IMR-90 (cell line): ENCODE data around the gene CFD. TPM values are rescaled to one million over a fixed set of nuclear protein-coding genes. Genes with fewer than 3 reads are reported as not detected.

Source experiments
- ATAC-seq: fragments of 200-7000 bp; cut with Tn5 transposase; 2 replicates; pipeline ENCODE4 v1.9.1; 2020; ENCODE audit warnings: low read depth, mild to moderate bottlenecking, moderate library complexity
- BruUV-seq: library from RNA; stranded (reverse); fragments of 400-500 nt; replicated peaks from 2 replicates; lab custom pipeline; 2021; lab: Mats Ljungman, UMichigan
- CTCF ChIA-PET: fragments of 300-600 bp; formaldehyde crosslinking; extraction: SDS; loops from one replicate; lab custom pipeline; 2021; ENCODE audit warnings: antibody characterized with exemption; lab: Yijun Ruan, JAX
- POLR2A ChIA-PET: fragments of 300-600 bp; sonication (Branson Sonifier 250); formaldehyde crosslinking; loops from one replicate; lab custom pipeline; 2022; ENCODE audit warnings: antibody characterized with exemption; ENCODE audit not compliant: unreplicated experiment; lab: Charles Lee
- DNase-seq: peaks from one replicate; pipeline ENCODE4 v3.0.0; 2013
- H2AFZ ChIP-seq: replicated peaks from 2 replicates; pipeline ENCODE3; 2013; ENCODE audit warnings: low read length, mild to moderate bottlenecking; ENCODE audit not compliant: poor library complexity
- H2AK5ac ChIP-seq: 2 replicates; pipeline ENCODE4 v1.6.1; 2013; ENCODE audit warnings: low read depth, low read length, inconsistent platforms
- H2AK9ac ChIP-seq: replicated peaks from 2 replicates; pipeline ENCODE3; 2013; ENCODE audit warnings: mild to moderate bottlenecking, low read depth, low read length, moderate library complexity; ENCODE audit not compliant: poor library complexity
- H2BK120ac ChIP-seq: 2 replicates; pipeline ENCODE4 v1.6.1; 2013; ENCODE audit warnings: low read depth, low read length, inconsistent platforms
- H2BK15ac ChIP-seq: 3 replicates; pipeline ENCODE4 v1.6.1; 2013; ENCODE audit warnings: low read depth, low read length, inconsistent platforms
- H2BK20ac ChIP-seq: 2 replicates; pipeline ENCODE4 v1.6.1; 2013; ENCODE audit warnings: low read depth, mild to moderate bottlenecking, inconsistent platforms, low read length, moderate library complexity
- H2BK5ac ChIP-seq: 2 replicates; pipeline ENCODE4 v1.6.1; 2013; ENCODE audit warnings: mild to moderate bottlenecking, low read depth, low read length, inconsistent platforms; ENCODE audit not compliant: poor library complexity, severe bottlenecking
- H3K14ac ChIP-seq: replicated peaks from 2 replicates; pipeline ENCODE4 v1.6.1; 2013; ENCODE audit warnings: low read depth, low read length, inconsistent platforms
- H3K18ac ChIP-seq: 2 replicates; pipeline ENCODE4 v1.6.1; 2013; ENCODE audit warnings: low read depth, low read length, control low read depth
- H3K23ac ChIP-seq: 2 replicates; pipeline ENCODE4 v1.6.1; 2013; ENCODE audit warnings: low read depth, low read length, inconsistent platforms
- H3K27ac ChIP-seq: 2 replicates; pipeline ENCODE4 v1.5.1; 2013; ENCODE audit warnings: mild to moderate bottlenecking, control low read depth, low read length; ENCODE audit not compliant: insufficient read depth
- H3K27me3 ChIP-seq: 2 replicates; pipeline ENCODE4 v1.6.1; 2013; ENCODE audit warnings: low read length; ENCODE audit not compliant: control insufficient read depth, insufficient read depth
- H3K36me3 ChIP-seq: 2 replicates; pipeline ENCODE4 v1.6.1; 2013; ENCODE audit warnings: low read length, mixed read lengths; ENCODE audit not compliant: control insufficient read depth, insufficient read depth
- H3K4ac ChIP-seq: 2 replicates; pipeline ENCODE4 v1.6.1; 2013; ENCODE audit warnings: low read depth, low read length, inconsistent platforms
- H3K4me1 ChIP-seq: 2 replicates; pipeline ENCODE4 v1.6.1; 2013; ENCODE audit warnings: low read length, mixed read lengths; ENCODE audit not compliant: control insufficient read depth, insufficient read depth
- H3K4me2 ChIP-seq: 2 replicates; pipeline ENCODE4 v1.6.1; 2013; ENCODE audit warnings: low read depth, mild to moderate bottlenecking, control low read depth, low read length, moderate library complexity
- H3K4me3 ChIP-seq: 2 replicates; pipeline ENCODE4 v1.5.1; 2013; ENCODE audit warnings: low read depth, mild to moderate bottlenecking, control low read depth, low read length, moderate library complexity; ENCODE audit not compliant: insufficient read depth
- H3K56ac ChIP-seq: 2 replicates; pipeline ENCODE4 v1.6.1; 2013; ENCODE audit warnings: low read length, inconsistent platforms; ENCODE audit not compliant: insufficient read depth; ENCODE audit errors: extremely low read depth
- H3K79me1 ChIP-seq, 2 experiments: 2 replicates each; pipeline ENCODE4 v1.6.1; 2013; ENCODE audit warnings: low read length in 2 of 2, inconsistent platforms in 1 of 2, low read depth in 1 of 2
- H3K9ac ChIP-seq: 2 replicates; pipeline ENCODE4 v1.6.1; 2013; ENCODE audit warnings: low read depth, low read length, control low read depth
- H3K9me1 ChIP-seq: 2 replicates; pipeline ENCODE4 v1.6.1; 2013; ENCODE audit warnings: low read length, inconsistent platforms; ENCODE audit not compliant: insufficient read depth
- H3K9me3 ChIP-seq: 2 replicates; pipeline ENCODE4 v1.6.1; 2013; ENCODE audit warnings: low read length; ENCODE audit not compliant: control insufficient read depth, insufficient read depth
- H4K20me1 ChIP-seq: 2 replicates; pipeline ENCODE4 v1.6.1; 2013; ENCODE audit warnings: low read length, inconsistent platforms; ENCODE audit not compliant: insufficient read depth
- H4K5ac ChIP-seq: 2 replicates; pipeline ENCODE4 v1.6.1; 2013; ENCODE audit warnings: mild to moderate bottlenecking, low read depth, low read length, control low read depth
- H4K8ac ChIP-seq, 2 experiments: 2 replicates each; pipeline ENCODE4 v1.6.1; 2013; ENCODE audit warnings: low read depth in 2 of 2, low read length in 2 of 2, control low read depth in 1 of 2, inconsistent platforms in 1 of 2
- H4K91ac ChIP-seq: 2 replicates; pipeline ENCODE4 v1.6.1; 2013; ENCODE audit warnings: low read depth, low read length, inconsistent platforms; ENCODE audit not compliant: insufficient read depth
- BHLHE40 ChIP-seq: fragments of 150-350 bp; IDR thresholded peaks from 2 replicates; pipeline ENCODE4 v1.6.1; 2016; ENCODE audit warnings: mild to moderate bottlenecking, low read depth, low read length
- CEBPB ChIP-seq: IDR thresholded peaks from 2 replicates; pipeline ENCODE4 v1.6.1; 2012; ENCODE audit warnings: low read depth, low read length, improper control_type of control experiment
- CHD1 ChIP-seq: IDR thresholded peaks from 2 replicates; pipeline ENCODE4 v1.6.1; 2012; ENCODE audit warnings: low read depth, low read length, improper control_type of control experiment
- CTCF ChIP-seq: conservative IDR thresholded peaks from 2 replicates; pipeline ENCODE4 v1.5.1; 2012; ENCODE audit warnings: mild to moderate bottlenecking, low read depth, low read length, improper control_type of control experiment
- ELK1 ChIP-seq: fragments of 150-350 bp; IDR thresholded peaks from 2 replicates; pipeline ENCODE4 v1.6.1; 2016; ENCODE audit warnings: low read depth, mild to moderate bottlenecking, low read length, moderate library complexity, borderline replicate concordance
- FOS ChIP-seq: fragments of 150-350 bp; IDR thresholded peaks from 2 replicates; pipeline ENCODE4 v1.6.1; 2016; ENCODE audit warnings: low read depth, low read length
- MAFK ChIP-seq: IDR thresholded peaks from 2 replicates; pipeline ENCODE4 v1.6.1; 2012; ENCODE audit warnings: low read depth, low read length, improper control_type of control experiment
- MAZ ChIP-seq: IDR thresholded peaks from 2 replicates; pipeline ENCODE4 v1.6.1; 2012; ENCODE audit warnings: low read depth, mild to moderate bottlenecking, low read length, improper control_type of control experiment, moderate library complexity, borderline replicate concordance
- MXI1 ChIP-seq: IDR thresholded peaks from 2 replicates; pipeline ENCODE4 v1.6.1; 2012; ENCODE audit warnings: low read depth, mild to moderate bottlenecking, low read length, moderate library complexity, borderline replicate concordance
- NFE2L2 ChIP-seq: fragments of 150-350 bp; IDR thresholded peaks from 2 replicates; pipeline ENCODE4 v1.6.1; 2016; ENCODE audit warnings: low read depth, mild to moderate bottlenecking, low read length
- POLR2A ChIP-seq: IDR thresholded peaks from 2 replicates; pipeline ENCODE4 v1.6.1; 2012; ENCODE audit warnings: mild to moderate bottlenecking, low read depth, low read length
- RAD21 ChIP-seq: IDR thresholded peaks from 2 replicates; pipeline ENCODE4 v1.6.1; 2012; ENCODE audit warnings: low read length, improper control_type of control experiment
- RCOR1 ChIP-seq: IDR thresholded peaks from 2 replicates; pipeline ENCODE4 v1.6.1; 2012; ENCODE audit warnings: mild to moderate bottlenecking, low read length, improper control_type of control experiment; ENCODE audit not compliant: insufficient replicate concordance
- RFX5 ChIP-seq: IDR thresholded peaks from 2 replicates; pipeline ENCODE4 v1.8.0; 2012; ENCODE audit warnings: low read depth, mild to moderate bottlenecking, low read length, moderate library complexity
- SMC3 ChIP-seq: fragments of 150-350 bp; IDR thresholded peaks from 2 replicates; pipeline ENCODE4 v1.6.1; 2016; ENCODE audit warnings: low read depth, mild to moderate bottlenecking, antibody characterized with exemption, low read length, moderate library complexity
- USF2 ChIP-seq: fragments of 150-350 bp; IDR thresholded peaks from 2 replicates; pipeline ENCODE4 v1.6.1; 2017; ENCODE audit warnings: mild to moderate bottlenecking, antibody characterized with exemption, low read length, low read depth
- WGBS, 2 experiments: methylation state at CpG; one replicate each; pipeline versions ENCODE4 v1.1.5 to v1.1.7; 2013; ENCODE audit warnings: missing lambda C conversion rate in 2 of 2; ENCODE audit not compliant: insufficient read length in 1 of 2; ENCODE audit errors: extremely low coverage in 2 of 2; 5-methylcytosine and 5-hydroxymethylcytosine counted together
- dilution Hi-C: fragments of 300-500 bp; cut with HindIII; formaldehyde crosslinking; loops from one replicate; pipeline ENCODE4 v1.14.3; 2018; ENCODE audit warnings: low sequenced_read_pairs; ENCODE audit not compliant: unreplicated experiment
- in situ Hi-C: fragments of 300-500 bp; cut with MboI; formaldehyde crosslinking; loops from 3 replicates; pipeline ENCODE4 v1.14.3; 2019; ENCODE audit warnings: low sequenced_read_pairs, inconsistent platforms, mixed read lengths
- intact Hi-C: fragments of 100-400 bp; cut with micrococcal nuclease; formaldehyde crosslinking; loops from 2 replicates; pipeline ENCODE4 v1.10.0; 2022
- polyA plus RNA-seq, 3 experiments: library from polyadenylated mRNA; depleted of rRNA; stranded (reverse); fragments of >200 nt; gene quantifications; 2 replicates each; pipeline ENCODE4 v1.2.3, GENCODE V29; 2012; ENCODE audit warnings: low replicate concordance in 1 of 3
- total RNA-seq: library from RNA; depleted of rRNA; stranded (reverse); fragments of >200 nt; gene quantifications from 2 replicates; pipeline ENCODE4 v1.2.3, GENCODE V29; 2012

The CFD gene
- total and polyA plus RNA-seq, 2 of the 4 experiments (the other 2 are of a cell fraction), result 1.4 to 2.8 TPM

GRCh38 chr19:858284-858683 is 1.2 kb upstream of the CFD start:
- Histone ChIP-seq H3K14ac (no peak overlapping the region), H3K9me1 (no peaks in the 10 kb centered on the region), H3K23ac (no peak overlapping the region), H4K8ac (no peak overlapping the region), H2BK15ac (no peak overlapping the region), H2AK5ac (no peak overlapping the region), H2AFZ (no peak overlapping the region), H3K4me3 (no peak overlapping the region), H3K79me1 (no peaks in the 10 kb centered on the region), H3K4me1 (peaks cover 3% of the 10 kb centered on the region; the same call in 1 of the 2 replicates), H3K9ac (no peak overlapping the region), H4K20me1 (no peaks in the 10 kb centered on the region; the same call in 1 of the 2 replicates), H4K5ac (no peak overlapping the region; the same call in 1 of the 2 replicates), H3K4me2 (no peak overlapping the region), H3K36me3 (no peaks in the 10 kb centered on the region), H4K91ac (no peak overlapping the region), H3K9me3 (no peaks in the 10 kb centered on the region), H3K4ac (no peak overlapping the region), H3K56ac (no peak overlapping the region), H2BK5ac (no peak overlapping the region), H3K27me3 (peaks cover 2% of the 10 kb centered on the region; the same call in 1 of the 2 replicates), H3K18ac (no peak overlapping the region), H2AK9ac (no peak overlapping the region), H2BK20ac (no peak overlapping the region), H2BK120ac (no peak overlapping the region), H3K27ac (no peak overlapping the region)
- POLR2A ChIA-PET, result no interaction called here
- in situ Hi-C loops (loop anchor here (5.0 kb wide), 1 partner anchor 139 kb away; no protein-coding TSS in a partner anchor), dilution Hi-C loops (no loop called here), intact Hi-C loops (loop anchor here (5.0 kb wide), 1 partner anchor 86 kb away; no protein-coding TSS in a partner anchor)
- WGBS, 2 experiments, result 100% methylated on average over 1 of the region's 9 CpGs; no CpG with 5 or more reads in 1 of the 2 experiments
- TF ChIP-seq MAZ, result no peak
- no peak for TF ChIP-seq POLR2A
- TF ChIP-seq MAFK, result no peak
- no peak for TF ChIP-seq FOS
- TF ChIP-seq SMC3, result no peak
- TF ChIP-seq NFE2L2, result no peak
- no peak for TF ChIP-seq CHD1
- no peak for TF ChIP-seq CTCF
- no peak for TF ChIP-seq RFX5
- TF ChIP-seq USF2, result no peak
- no peak for TF ChIP-seq RAD21
- TF ChIP-seq CEBPB, result no peak
- no peak for TF ChIP-seq ELK1
- TF ChIP-seq MXI1, result no peak
- TF ChIP-seq RCOR1, result no peak
- TF ChIP-seq BHLHE40, result no peak
- BruUV-seq, result no TSS peak
- no peak for DNase-seq
- no peak for ATAC-seq
- CTCF ChIA-PET, result no interaction called here
